Glomerular visceral epithelial cell (primary cell): ENCODE results near the gene ZNF497.
"Not testable (repeated sequence)": the region's sequence is repeated elsewhere in the genome, so short reads cannot be mapped to it uniquely, and the experiment has no call there.

Experiments
- DNase-seq: peaks from one replicate; pipeline ENCODE4 v3.0.0-alpha.2; 2016; ENCODE audit errors: extremely low spot score

The ZNF497 gene

GRCh38 chr19:58310685-58311084, 51.9 kb downstream of the ZNF497 start:
- not testable (repeated sequence) for DNase-seq

GRCh38 chr19:58307736-58308135, 54.8 kb downstream of the ZNF497 start:
- DNase-seq, result no peak

- DNase-seq, result no peak
Measured at GRCh38 chr19:58305932-58306323, 56.6 kb downstream of the ZNF497 start.

GRCh38 chr19:58305065-58305931, 57.3 kb downstream of the ZNF497 start, which contains the start of gene ERVK3-1:
Gene ERVK3-1 (plus strand): TSS chr19:58305377. CDS start chr19:58312169, 6,792 bp downstream.
- peak; percentile 97 for DNase-seq

GRCh38 chr19:58304748-58305064, 57.8 kb downstream of the ZNF497 start:
- no peak for DNase-seq
